ENCODE data around the gene TNRC6A.
A peak's percentile ranks its signal among the peaks of the same experiment; 100 is the strongest.
"Not testable (repeated sequence)": the region's sequence is repeated elsewhere in the genome, so short reads cannot be mapped to it uniquely, and the experiment has no call there.

Gene TNRC6A

GRCh38 chr16:24728891-24729242 is 584 bp upstream of the TNRC6A start:
- no peak for DNase-seq

GRCh38 chr16:24729951-24730815 is 732 bp downstream of the TNRC6A start:
- DNase-seq, result peak; percentile 32

DNA sequence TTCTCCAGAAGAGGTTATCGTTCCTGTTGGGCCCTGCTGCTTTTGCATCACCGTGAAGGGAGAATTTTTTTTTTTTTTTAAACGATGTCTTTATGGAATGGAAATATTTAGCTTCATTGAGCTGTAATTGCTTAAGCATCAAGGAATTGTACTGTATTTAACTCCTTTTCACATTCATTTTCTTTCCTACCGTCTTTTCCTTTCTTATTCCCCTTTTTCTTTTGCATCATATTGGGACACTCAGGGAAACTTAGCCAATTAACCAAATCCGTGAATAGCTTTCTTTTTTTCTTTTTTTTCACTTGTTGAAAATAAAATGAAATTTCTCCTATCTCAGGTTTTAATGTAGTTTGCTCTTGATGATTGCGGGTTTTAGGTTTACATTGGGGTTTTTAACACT is 1.5 kb downstream of the TNRC6A start:
- DNase-seq, result no peak

DNA sequence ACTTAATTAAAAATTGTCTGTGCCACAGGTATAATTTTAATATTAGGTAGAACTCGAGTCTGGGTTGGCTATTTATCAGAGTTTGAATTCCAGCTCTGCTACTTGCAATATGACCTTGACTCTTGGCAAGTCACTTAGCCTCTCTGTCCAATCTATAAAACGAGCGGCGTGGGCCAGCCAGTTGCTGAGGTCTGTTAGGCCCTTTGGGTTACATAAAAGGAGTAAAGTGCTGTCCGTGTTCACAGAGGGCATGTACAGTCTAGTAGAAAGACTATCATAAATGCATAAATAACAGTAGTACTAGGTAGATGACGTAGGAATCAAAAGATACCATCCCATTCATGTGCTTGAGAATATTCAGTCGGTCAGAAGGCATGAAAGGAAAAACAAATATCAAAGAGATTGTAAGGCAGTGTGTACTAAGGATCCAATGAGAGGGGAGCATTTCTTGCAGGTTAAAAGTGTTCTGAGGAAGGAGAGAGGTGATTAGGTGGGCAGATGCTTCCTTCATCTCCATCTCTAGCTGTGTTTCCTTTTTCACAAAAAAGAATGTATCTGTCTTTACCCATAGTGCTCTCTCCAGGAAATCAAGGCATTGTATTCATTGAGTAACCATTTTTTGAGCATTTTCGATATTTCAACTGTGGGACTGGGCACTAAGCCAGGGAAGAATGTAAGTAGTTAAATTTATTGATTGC is 2.4 kb downstream of the TNRC6A start:
- no peak for DNase-seq

GRCh38 chr16:24734382-24734781 is 4.9 kb downstream of the TNRC6A start:
- peak; percentile 39 for DNase-seq

GRCh38 chr16:24736758-24737157 is 7.3 kb downstream of the TNRC6A start:
- DNase-seq, result no peak

DNA sequence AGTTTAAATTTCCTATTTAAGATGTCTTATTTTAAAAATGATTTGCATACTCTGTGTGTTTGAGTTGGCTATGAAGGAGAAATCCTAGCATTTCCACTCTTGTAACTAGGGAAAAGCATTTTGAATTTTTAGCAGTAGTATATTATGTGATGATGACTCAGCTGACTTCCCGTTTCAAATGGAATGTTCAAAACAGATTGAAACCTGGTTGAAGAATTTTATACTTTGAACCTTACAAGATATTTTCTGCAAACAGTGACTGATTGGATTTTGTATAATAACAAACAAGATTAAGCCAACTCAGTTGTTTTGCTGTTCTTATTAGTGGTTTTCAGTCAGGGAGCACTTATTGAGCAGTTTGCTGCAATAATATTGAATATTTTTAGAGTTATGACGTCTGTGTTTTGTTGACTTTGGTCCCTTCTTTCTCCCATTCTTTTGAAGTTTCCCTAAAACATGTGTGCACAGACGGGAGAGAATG is 8.0 kb downstream of the TNRC6A start:
- DNase-seq, result peak; percentile 58

DNA sequence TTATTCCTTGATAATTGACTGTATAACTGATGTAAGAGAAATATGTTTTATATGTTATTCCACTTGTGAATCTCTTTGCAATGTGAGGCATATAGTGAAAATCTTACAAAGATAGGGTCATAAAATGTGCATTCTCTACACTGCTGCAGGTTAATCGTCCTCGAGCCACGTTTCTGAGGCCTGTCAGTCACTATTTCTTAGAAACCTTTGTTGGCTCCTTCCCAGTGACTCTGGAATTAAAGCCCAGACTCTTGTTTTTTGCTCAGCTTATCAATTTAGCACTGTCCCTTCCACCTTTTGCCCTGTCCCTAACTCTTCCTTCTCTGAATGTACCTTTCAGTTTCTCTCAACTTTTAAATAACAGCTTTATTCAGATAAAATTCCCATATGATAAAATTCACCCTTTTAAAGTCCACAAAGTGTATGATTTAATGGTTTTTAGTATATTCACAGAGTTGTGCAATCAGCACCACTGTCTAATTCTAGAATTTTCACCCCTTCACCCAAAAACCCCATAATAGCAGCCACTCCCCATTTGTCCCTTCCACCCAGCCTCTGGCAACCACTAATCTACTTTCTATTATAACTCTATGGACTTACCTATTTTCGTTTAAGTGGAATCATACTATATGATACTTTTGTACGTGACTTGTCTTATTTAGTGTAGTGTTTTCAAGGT is 8.6 kb downstream of the TNRC6A start:
- no peak for DNase-seq

DNA sequence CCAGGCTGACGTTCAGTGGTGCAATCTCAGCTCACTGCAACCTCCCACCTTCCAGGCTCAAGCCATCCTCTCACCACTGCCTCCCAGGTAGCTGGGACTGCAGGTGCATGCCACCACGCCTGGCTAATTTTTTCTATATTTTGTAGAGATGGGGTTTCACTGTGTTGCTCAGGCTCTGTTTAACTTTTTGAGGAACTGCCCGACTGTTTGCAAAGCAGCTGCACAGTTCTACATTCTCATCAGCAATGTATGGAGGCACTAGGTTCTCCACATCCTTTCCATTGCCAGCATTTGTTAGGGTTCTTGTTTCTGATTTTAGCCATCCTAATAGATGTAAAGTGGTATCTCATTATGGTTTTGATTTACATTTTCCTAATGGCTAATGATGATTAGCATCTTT is 9.4 kb downstream of the TNRC6A start:
- no peak for DNase-seq

GRCh38 chr16:24741862-24742261 is 12.4 kb downstream of the TNRC6A start:
- no peak for DNase-seq

DNA sequence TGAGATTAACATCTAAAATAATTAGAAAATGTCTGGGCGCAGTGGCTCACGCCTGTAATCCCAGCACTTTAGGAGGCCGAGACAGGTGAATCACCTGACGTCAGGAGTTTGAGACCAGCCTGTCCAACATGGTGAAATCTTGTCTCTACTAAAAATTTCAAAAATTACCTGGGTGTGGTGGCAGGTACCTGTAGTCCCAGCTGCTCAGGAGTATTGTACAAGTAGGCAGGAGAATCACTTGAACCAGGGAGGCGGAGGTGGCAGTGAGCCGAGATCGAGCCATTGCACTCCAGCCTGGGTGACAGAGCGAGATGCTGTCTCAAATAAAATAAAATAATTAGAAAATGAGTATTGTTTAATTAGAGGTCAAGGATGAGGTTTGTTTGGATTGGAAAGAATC is 13.2 kb downstream of the TNRC6A start:
- DNase-seq, result not testable (repeated sequence)

DNA sequence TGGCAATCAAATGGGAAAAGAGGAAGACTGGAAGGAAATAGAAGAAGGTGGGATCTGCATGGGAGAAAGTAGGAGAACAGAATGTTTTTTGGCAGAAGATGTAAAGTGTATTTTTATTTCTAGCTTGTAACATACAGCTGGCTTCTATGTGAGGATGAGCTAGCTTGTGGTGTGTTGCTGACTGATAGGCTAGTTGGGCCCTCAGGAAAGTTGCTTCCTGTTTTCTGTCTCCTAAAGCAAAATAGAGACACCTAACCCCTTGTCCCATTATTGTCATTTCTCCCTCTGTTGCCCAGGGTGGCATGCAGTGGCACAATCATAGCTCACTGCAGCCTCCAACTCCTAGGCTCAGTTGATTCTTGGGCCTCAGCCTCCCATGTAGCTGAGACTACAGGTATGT is 15.9 kb downstream of the TNRC6A start:
- DNase-seq, result no peak

DNA sequence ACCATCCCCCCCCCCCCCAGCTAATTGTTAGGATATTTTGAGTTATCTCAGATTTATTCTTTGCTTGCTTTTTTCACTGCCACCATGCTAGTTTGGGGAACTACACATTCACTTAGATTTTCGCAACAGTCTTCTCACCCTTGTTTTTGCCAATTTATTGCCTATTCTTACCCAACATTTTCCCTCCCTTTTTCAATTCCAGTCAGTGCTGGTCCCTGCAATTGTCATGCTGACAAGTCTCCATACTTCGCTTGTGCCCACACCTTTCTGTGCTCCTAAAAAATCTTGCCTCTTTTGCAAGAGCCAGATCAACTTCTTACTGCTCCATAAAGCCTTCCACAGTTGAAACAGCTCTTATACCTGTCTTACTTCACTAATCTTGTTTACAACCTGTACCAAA is 16.3 kb downstream of the TNRC6A start:
- no peak for DNase-seq

DNA sequence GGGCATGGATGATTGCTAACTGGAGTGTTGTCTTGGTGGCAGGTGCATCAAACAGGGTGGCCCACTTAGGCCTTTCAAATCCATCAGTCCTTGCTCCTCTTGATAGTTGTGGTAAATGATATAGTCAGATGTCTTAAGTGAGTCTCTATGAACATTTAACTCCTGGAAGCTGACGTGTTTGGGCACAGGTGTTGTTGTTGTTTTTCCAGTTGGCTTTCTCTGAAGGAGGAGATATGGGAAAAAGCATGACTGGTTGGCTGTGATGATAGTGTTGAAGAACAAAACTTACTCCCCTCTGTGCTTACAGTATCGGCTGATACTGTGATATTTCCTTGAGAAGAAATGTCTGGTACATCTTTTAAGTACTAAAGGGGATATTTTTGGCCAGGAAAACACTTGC is 18.0 kb downstream of the TNRC6A start:
- DNase-seq, result no peak

- DNase-seq, result peak; percentile 87
These were observed 18.8 kb downstream of the TNRC6A start for GRCh38 chr16:24748242-24748641.

DNA sequence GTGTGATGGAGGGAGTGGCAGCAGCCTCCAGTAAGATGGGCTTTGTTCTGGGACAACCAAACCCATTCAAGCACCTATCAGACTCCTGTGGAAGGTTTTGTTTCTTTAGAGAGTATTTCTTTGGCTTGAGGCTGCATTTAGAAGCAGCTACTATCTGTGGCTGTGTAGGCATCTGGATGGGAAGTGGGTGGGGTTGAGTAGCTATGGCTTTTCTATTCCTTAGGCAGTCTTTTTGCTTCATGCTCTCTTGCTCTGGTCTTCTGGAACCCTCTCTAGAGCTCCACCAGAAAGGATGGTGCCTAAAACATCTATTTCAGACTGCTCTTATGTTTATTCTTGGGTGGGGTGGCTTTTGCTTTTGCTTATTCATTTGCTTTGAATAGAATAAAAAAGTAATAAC is 19.9 kb downstream of the TNRC6A start:
- DNase-seq, result no peak

DNA sequence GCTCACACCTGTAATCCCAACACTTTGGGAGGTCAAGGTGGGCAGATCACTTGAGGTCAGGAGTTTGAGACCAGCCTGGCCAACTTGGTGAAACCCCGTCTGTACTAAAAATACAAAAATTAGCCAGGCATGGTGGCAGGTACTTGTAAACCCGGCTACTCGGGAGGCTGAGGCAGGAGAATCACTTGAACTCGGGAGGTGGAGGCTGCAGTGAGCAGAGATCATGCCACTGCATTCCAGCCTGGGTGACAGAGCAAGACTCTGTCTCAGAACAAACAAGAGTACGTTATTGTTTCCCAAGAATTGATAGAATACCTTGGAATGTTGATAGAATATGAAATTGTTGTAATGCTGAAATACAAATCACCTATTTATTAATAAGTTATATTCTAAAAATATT is 20.4 kb downstream of the TNRC6A start:
- not testable (repeated sequence) for DNase-seq

GRCh38 chr16:24753000-24753399 is 23.5 kb downstream of the TNRC6A start:
- no peak for DNase-seq

DNA sequence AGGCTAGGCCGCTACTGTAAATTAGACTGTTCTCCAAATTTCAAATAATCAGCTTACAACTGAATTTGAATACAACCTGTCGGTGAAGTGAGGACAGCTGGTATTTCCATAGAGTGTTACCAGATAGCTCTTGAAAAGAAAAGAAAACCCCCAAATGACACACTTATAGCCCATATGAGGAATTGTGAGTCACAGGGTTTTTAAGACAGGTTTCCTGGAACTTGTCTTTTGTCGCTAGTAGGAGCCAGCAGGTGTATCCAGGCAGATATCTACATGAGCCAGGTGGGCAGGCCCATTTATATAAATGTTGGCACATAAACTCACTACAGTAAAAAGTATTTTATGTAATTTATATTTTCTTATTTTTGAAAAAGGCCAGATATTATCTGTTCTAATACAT is 24.0 kb downstream of the TNRC6A start:
- DNase-seq, result no peak

- no peak for DNase-seq
These were observed 25.1 kb downstream of the TNRC6A start for GRCh38 chr16:24754543-24754942.

GRCh38 chr16:24755201-24755874 is 25.9 kb downstream of the TNRC6A start:
- no peak for DNase-seq

DNA sequence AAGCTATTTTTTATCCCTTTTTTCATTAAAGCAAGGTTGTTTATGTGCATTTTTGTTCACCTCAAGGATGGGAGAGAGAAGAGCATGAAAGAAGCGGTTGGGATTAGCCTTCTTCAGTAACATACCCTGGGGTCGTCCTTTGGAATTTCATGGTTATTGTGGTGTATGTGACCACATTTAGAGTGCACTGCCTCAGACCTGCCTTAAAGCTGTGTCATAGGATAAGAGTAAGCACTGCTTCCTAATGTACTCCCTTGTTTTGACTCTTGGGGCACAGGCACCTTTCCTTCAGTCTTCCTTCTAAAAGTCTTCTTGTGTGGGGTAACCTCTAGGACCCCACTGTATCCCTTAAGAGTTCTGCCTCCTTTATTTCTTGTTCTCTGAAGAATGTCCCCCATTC is 28.9 kb downstream of the TNRC6A start:
- DNase-seq, result peak; percentile 18

- no peak for DNase-seq
These were observed 29.6 kb downstream of the TNRC6A start for GRCh38 chr16:24759006-24759405.

Data from fibroblast of skin of right quadriceps (primary cell).